K562 (cell line): ENCODE measurements around the gene ZNF318. TPM values are rescaled to one million over a fixed set of nuclear protein-coding genes. Genes with fewer than 3 reads are reported as not detected.

ENCODE experiments used
- ARID3B ChIP-seq: fragments of 250-450 bp; sonication (Bioruptor Pico); IDR thresholded peaks from 2 replicates; pipeline ENCODE4 v1.4.0; 2020; ENCODE audit warnings: borderline replicate concordance
- EHMT2 ChIP-seq: fragments of 450-650 bp; IDR thresholded peaks from 2 replicates; pipeline ENCODE4 v1.6.1; 2018; ENCODE audit warnings: antibody characterized with exemption
- GTF2B ChIP-seq: IDR thresholded peaks from 2 replicates; pipeline ENCODE4 v1.6.1; 2011; ENCODE audit not compliant: insufficient read length; ENCODE audit errors: extremely low read depth
- POLR3G ChIP-seq: IDR thresholded peaks from 2 replicates; pipeline ENCODE4 v1.6.1; 2011; ENCODE audit not compliant: insufficient read length, insufficient replicate concordance; ENCODE audit errors: extremely low read depth
- PPARD ChIP-seq: fragments of 250-450 bp; sonication (Bioruptor Pico); IDR thresholded peaks from 2 replicates; pipeline ENCODE4 v1.8.0; 2022; ENCODE audit warnings: inconsistent platforms, mild to moderate bottlenecking, moderate library complexity
- RREB1 ChIP-seq: fragments of 250-450 bp; sonication (Bioruptor Pico); IDR thresholded peaks from 2 replicates; pipeline ENCODE4 v1.4.0; 2020
- TAF9B ChIP-seq: fragments of 450-650 bp; IDR thresholded peaks from 2 replicates; pipeline ENCODE4 v1.6.1; 2018; ENCODE audit warnings: mild to moderate bottlenecking; ENCODE audit not compliant: partially characterized antibody
- TSC22D4 ChIP-seq: fragments of 450-650 bp; IDR thresholded peaks from 2 replicates; pipeline ENCODE4 v1.6.1; 2016; ENCODE audit warnings: missing genetic modification characterization, missing biosample characterization, control low read depth
- ZBTB40 ChIP-seq, 2 experiments: fragments of 450-650 bp in 1 of 2; sonication (generic) in 1 of 2; formaldehyde crosslinking in 1 of 2; IDR thresholded peaks; 2 replicates each; pipeline versions ENCODE4 v1.7.1 to v1.9.0; 2016 to 2022; ENCODE audit warnings: inconsistent platforms in 1 of 2, mild to moderate bottlenecking in 1 of 2, missing genetic modification reagents in 1 of 2
- ZNF445 ChIP-seq: fragments of 250-450 bp; sonication (Bioruptor Pico); IDR thresholded peaks from 2 replicates; pipeline ENCODE4 v1.4.0; 2020; ENCODE audit warnings: low read depth, mild to moderate bottlenecking, moderate library complexity
- polyA plus RNA-seq, 8 experiments: library from polyadenylated mRNA; depleted of rRNA in 4 of 8; stranded (reverse) in 5 of 8; unstranded in 3 of 8; fragments of >200 nt; fragmentation: Nextera tagmentation in 2 of 8; fragmentation: Illumina TruSeq in 1 of 8; extraction: Ambion mirVana in 2 of 8; extraction: Trizol in 1 of 8; gene quantifications; 2 replicates each; pipeline versions ENCODE4 v1.2.1 to v1.2.3, GENCODE V29; 2011 to 2014; ENCODE audit warnings: inconsistent platforms in 1 of 8, missing spikeins in 1 of 8
- total RNA-seq, 7 experiments: library from RNA; depleted of rRNA in 6 of 7; stranded (reverse); fragments of >200 nt in 6 of 7; fragmentation: Illumina TruSeq in 2 of 7; extraction: Trizol in 2 of 7; gene quantifications; 2 replicates each; pipeline versions ENCODE4 v1.2.1 to v1.2.3, GENCODE V29; 2011 to 2021; ENCODE audit warnings: low replicate concordance in 1 of 7

ZNF318 gene
- total and polyA plus RNA-seq, 9 of the 15 experiments (the other 6 are each of a cell fraction or from before 2014, with no cell fraction given), result 3.2 to 19.0 (median 9.2) TPM

- TF ChIP-seq RREB1 (CRISPR knock-in tag) (no peak), ARID3B (CRISPR knock-in tag) (no peak), ZNF445 (CRISPR knock-in tag) (no peak), GTF2B (no peak), ZBTB40 (IDR thresholded peaks at IDR 0.05) (no peak), ZBTB40 (CRISPR knock-in tag; IDR thresholded peaks at IDR 0.05) (no peak), TSC22D4 (tag) (peak; percentile 61; the same call in 1 of the 2 replicates), EHMT2 (0 out of 2 replicates have a peak, but pooled peaks have one; percentile 18), PPARD (CRISPR knock-in tag) (no peak), POLR3G (no peak), TAF9B (no peak)
Observed at GRCh38 chr6:43294536-43294935, 74.9 kb downstream of the ZNF318 start (continued).
